ENCODE results near the gene BMP6.

Gene BMP6

GRCh38 chr6:7879579-7879978 lies 153.7 kb downstream of the BMP6 start:
- Mint-ChIP-seq H3K27ac (no peak overlapping the region), H3K27me3 (ENCODE audit: low read depth, poor library complexity) (no peaks in the 10 kb centered on the region), H3K4me3 (no peak overlapping the region), H3K4me1 (peaks cover 6% of the 10 kb centered on the region), H3K9me3 (no peaks in the 10 kb centered on the region), H3K36me3 (ENCODE audit: low read depth) (peaks cover 43% of the 10 kb centered on the region)
- DNase-seq = no peak
- TF ChIP-seq CTCF (IDR thresholded peaks at IDR 0.05) = no peak

GRCh38 chr6:7879980-7880717 lies 154.2 kb downstream of the BMP6 start:
- Mint-ChIP-seq H3K4me3 (no peak overlapping the region), H3K9me3 (no peaks in the 10 kb centered on the region), H3K4me1 (peaks cover 6% of the 10 kb centered on the region), H3K27ac (peak overlapping the region; percentile 37), H3K36me3 (ENCODE audit: low read depth) (peaks cover 49% of the 10 kb centered on the region), H3K27me3 (ENCODE audit: low read depth, poor library complexity) (no peaks in the 10 kb centered on the region)
- DNase-seq = no peak
- no peak for TF ChIP-seq CTCF (IDR thresholded peaks at IDR 0.05)

- peaks cover 53% of the 10 kb centered on the region for H3K36me3 Mint-ChIP-seq (ENCODE audit: low read depth)
- no peak for TF ChIP-seq CTCF (IDR thresholded peaks at IDR 0.05)
These were observed 154.8 kb downstream of the BMP6 start for GRCh38 chr6:7880718-7881107.

GRCh38 chr6:7881765-7882500 lies 156.0 kb downstream of the BMP6 start:
- Mint-ChIP-seq H3K4me3 (no peak overlapping the region), H3K27me3 (ENCODE audit: low read depth, poor library complexity) (peaks cover 3% of the 10 kb centered on the region), H3K36me3 (ENCODE audit: low read depth) (peaks cover 66% of the 10 kb centered on the region), H3K27ac (no peak overlapping the region), H3K9me3 (no peaks in the 10 kb centered on the region), H3K4me1 (peaks cover 6% of the 10 kb centered on the region)
- DNase-seq = no peak
- TF ChIP-seq CTCF (IDR thresholded peaks at IDR 0.05) = no peak

More at GRCh38 chr6:7880718-7881107, 154.8 kb downstream of the BMP6 start:
- no peak for DNase-seq
- Mint-ChIP-seq H3K4me3 (no peak overlapping the region), H3K27ac (no peak overlapping the region), H3K9me3 (no peaks in the 10 kb centered on the region), H3K4me1 (peaks cover 6% of the 10 kb centered on the region), H3K27me3 (ENCODE audit: low read depth, poor library complexity) (no peaks in the 10 kb centered on the region)

GRCh38 chr6:7882505-7883257 lies 156.8 kb downstream of the BMP6 start:
- H3K4me1 Mint-ChIP-seq = peaks cover 5% of the 10 kb centered on the region
- no peaks in the 10 kb centered on the region for H3K9me3 Mint-ChIP-seq
- no peak for TF ChIP-seq CTCF (IDR thresholded peaks at IDR 0.05)
- DNase-seq = no peak
- H3K4me3 Mint-ChIP-seq = no peak overlapping the region
- peaks cover 73% of the 10 kb centered on the region for H3K36me3 Mint-ChIP-seq (ENCODE audit: low read depth)
- H3K27me3 Mint-ChIP-seq (ENCODE audit: low read depth, poor library complexity) = peaks cover 3% of the 10 kb centered on the region
- H3K27ac Mint-ChIP-seq = no peak overlapping the region
